ENCODE data around the gene ENO2.
"Not testable (repeated sequence)": the region's sequence is repeated elsewhere in the genome, so short reads cannot be mapped to it uniquely, and the experiment has no call there.

ENO2 gene

DNA sequence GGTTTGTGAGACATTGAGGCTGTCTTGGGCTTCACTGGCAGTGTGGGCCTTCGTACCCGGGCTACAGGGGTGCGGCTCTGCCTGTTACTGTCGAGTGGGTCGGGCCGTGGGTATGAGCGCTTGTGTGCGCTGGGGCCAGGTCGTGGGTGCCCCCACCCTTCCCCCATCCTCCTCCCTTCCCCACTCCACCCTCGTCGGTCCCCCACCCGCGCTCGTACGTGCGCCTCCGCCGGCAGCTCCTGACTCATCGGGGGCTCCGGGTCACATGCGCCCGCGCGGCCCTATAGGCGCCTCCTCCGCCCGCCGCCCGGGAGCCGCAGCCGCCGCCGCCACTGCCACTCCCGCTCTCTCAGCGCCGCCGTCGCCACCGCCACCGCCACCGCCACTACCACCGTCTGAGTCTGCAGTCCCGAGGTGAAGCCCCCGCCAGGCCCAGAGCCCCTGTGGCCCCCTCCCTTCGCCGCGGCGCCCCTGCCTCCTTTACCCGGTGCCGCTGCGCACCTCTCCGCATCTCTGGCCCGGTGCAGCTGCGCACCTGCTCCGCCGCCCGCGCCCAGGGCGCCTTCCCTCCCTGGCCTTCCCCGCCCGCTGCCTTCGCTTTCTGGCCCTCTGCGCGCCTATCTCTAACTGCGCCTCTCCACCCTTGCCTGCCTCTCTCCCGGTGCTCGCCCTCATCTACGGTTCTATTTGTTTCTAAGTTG lies at the start of gene ENO2:
Gene ENO2, plus strand, starts transcription at position 335 of the 701 bp plus-strand sequence. CDS start 1,253 bp downstream, outside the sequence.
- ATAC-seq (peak; percentile 91), DNase-seq (peak; percentile 86)

GRCh38 chr12:6865307-6865706 lies 49.1 kb upstream of the ENO2 start:
- not testable (repeated sequence) for DNase-seq, ATAC-seq

GRCh38 chr12:6866163-6866919 lies 48.0 kb upstream of the ENO2 start:
- no peak for DNase-seq
- ATAC-seq: no peak

DNA sequence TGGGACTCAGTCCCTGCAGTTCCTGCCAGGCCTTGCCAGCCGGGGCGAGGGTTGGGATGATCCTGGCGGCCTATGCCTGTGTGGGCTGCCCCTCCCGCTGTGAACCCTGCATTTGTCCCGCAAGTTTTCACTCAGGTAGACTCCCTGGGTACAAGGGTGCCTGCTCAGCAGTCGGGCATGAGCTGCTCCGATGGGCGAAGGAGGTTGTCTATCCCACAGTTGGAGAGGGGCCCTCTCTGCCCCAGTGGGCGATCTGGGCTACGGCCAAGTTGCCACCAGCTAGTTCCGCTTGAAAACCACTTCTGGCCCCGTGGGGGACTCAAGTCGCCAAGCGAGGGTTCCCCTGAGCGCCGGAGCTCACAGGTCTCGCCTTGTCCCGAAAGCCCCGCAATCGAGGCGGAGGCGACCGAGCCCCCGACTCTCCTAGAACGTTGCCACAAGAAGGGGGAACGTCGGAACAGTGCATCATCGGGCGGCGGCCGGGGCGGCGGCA lies 47.4 kb upstream of the ENO2 start:
- DNase-seq (no peak), ATAC-seq (peak; percentile 1)

DNA sequence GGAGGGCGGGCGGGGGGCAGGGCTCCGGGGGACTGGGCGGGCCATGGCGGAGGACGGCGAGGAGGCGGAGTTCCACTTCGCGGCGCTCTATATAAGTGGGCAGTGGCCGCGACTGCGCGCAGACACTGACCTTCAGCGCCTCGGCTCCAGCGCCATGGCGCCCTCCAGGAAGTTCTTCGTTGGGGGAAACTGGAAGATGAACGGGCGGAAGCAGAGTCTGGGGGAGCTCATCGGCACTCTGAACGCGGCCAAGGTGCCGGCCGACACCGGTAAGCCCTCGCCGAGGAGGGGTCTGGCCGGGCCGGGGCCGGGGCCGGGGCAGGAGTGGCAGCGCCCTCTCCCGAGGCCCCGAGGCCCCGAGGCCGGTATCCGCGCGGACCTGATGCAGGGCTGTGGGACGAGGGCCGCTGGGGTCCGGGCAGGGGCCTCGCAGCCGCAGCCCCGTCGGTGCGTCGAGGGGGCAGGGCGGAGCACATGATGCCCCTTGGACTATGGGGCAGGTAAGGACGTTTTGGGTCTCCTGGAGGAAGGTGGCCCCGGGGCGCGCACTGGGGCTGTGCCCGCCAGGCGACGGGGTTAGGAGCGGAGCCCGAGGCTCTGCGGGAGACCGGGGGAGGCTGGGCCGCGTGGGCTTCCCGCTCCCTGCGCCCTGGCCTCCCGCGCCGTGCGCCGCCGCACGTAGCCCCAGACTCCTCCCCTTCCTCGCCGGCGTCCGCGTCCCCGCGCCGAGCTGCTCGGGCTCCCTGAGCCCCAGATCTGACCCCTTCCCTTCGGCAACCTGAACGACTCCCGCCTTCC lies 46.8 kb upstream of the ENO2 start, which contains the start of gene TPI1:
Gene TPI1, plus strand, starts transcription at position 119 of the 798 bp plus-strand sequence. Its CDS starts 36 bp downstream, at position 155.
- ATAC-seq (peak; percentile 67), DNase-seq (peak; percentile 88)

DNA sequence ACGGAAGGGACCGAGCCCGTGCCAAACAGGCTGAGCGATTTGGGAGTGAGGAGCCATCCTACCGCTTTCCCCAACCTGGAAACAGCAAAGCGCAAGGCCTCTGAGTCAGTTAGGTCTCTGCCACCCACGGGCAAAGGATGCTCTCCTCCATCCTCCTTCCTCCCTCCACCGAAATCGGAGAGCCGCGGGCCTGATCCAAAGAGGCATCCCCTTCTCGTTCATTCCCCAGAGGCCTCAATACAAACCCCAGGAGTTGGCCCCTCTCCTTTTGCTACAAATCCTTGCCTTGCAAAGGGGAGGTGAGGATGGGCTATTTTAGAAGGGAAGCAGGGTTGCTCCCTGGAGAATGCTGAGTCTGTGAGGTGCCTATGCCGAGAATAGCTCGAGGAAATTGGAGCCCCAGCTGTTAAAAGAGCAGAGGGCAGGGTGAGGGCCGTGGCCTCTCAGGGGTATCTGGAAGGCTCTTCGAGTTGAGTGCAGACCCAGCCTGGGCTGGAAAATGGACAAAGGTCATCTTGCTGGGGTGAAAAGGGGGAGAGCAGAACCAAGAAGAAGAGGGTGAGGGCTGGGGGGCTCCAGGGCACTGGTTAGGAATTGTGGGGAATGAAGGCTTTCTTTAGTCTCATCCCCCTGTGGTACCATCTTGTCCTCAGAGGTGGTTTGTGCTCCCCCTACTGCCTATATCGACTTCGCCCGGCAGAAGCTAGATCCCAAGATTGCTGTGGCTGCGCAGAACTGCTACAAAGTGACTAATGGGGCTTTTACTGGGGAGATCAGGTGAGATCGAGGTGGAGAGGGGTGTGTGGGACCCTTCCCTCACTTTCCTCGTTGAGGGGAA lies 46.0 kb upstream of the ENO2 start:
- DNase-seq: no peak
- ATAC-seq: no peak

DNA sequence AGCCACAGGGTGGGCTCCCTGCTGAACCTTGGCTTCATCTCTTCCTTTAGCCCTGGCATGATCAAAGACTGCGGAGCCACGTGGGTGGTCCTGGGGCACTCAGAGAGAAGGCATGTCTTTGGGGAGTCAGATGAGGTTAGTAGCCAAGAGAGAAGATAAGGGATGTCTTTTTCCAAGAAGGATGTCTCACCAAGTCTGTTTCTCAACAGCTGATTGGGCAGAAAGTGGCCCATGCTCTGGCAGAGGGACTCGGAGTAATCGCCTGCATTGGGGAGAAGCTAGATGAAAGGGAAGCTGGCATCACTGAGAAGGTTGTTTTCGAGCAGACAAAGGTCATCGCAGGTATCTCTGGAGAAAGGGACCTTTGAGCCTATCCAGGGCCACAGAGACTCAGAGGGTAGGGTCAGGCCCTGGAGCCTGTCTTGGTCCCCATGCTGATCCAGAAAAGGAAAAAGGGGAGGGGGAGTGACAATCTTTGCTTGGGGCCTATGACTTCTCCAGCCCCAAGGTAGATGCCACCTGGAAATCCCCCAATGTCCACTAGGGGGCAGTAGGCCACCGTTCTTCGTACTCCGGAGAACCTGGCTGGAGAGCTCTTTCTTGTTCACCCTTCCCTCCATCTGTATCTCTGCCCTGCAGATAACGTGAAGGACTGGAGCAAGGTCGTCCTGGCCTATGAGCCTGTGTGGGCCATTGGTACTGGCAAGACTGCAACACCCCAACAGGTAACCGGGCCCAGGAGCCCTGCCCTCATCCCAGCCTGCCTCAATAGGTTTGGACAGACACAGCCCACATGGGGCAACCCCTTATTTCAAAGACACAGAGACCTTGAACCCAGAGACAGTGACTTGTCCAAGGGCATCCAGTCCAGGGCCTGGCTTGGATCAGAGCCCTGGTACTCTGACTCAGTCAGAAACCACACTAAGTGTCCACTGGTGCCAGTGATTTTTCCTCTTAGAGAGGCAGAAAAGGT lies 45.0 kb upstream of the ENO2 start:
- ATAC-seq (no peak), DNase-seq (peak; percentile 85)

DNA sequence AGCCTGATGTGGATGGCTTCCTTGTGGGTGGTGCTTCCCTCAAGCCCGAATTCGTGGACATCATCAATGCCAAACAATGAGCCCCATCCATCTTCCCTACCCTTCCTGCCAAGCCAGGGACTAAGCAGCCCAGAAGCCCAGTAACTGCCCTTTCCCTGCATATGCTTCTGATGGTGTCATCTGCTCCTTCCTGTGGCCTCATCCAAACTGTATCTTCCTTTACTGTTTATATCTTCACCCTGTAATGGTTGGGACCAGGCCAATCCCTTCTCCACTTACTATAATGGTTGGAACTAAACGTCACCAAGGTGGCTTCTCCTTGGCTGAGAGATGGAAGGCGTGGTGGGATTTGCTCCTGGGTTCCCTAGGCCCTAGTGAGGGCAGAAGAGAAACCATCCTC lies 44.1 kb upstream of the ENO2 start:
- DNase-seq, ATAC-seq: not testable (repeated sequence)

DNA sequence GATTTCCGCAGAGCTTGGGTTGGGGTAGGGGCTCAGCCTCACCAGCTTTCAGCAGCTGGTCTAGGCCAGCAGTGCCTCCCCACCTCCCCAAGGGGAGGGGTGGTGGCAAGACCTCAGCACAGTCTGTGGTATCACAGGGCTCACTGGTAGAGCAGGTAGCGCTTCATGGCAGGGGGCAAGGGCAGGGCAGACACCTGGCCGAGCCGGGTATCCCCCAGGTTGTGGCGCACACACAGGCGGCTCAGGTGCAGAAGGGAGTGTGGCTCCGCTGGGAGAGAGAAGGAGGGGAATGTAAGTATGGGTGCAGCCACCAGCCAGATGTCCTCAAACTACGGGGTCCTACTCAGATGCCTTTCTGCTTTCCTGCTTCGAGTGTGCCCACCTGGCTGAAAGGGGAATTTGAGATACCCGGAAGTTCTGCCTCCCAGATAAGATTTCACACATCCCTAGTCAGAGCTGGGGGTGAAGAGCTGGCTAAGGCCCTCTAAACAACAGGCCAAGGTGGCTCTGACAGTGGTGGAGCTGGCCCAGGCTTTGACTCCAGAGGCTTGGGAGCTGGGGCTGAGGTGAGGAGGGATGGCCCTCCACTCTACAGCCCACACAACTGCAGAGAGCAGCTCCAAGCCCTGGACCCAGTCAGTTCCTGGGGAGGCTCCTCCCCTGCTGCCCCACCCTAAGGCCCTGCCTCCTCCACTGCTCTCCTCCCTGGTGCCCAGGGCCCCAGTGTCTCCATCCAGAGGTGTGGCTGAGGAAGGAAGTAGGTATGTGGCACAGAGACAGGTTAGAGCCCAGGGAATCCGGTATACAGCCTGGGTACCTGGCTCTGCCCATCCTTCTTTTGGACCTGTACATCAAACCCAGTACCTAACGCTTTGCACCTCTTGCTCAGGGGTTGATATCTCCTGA lies 43.1 kb upstream of the ENO2 start:
- ATAC-seq: peak; percentile 12
- DNase-seq: peak; percentile 63

DNA sequence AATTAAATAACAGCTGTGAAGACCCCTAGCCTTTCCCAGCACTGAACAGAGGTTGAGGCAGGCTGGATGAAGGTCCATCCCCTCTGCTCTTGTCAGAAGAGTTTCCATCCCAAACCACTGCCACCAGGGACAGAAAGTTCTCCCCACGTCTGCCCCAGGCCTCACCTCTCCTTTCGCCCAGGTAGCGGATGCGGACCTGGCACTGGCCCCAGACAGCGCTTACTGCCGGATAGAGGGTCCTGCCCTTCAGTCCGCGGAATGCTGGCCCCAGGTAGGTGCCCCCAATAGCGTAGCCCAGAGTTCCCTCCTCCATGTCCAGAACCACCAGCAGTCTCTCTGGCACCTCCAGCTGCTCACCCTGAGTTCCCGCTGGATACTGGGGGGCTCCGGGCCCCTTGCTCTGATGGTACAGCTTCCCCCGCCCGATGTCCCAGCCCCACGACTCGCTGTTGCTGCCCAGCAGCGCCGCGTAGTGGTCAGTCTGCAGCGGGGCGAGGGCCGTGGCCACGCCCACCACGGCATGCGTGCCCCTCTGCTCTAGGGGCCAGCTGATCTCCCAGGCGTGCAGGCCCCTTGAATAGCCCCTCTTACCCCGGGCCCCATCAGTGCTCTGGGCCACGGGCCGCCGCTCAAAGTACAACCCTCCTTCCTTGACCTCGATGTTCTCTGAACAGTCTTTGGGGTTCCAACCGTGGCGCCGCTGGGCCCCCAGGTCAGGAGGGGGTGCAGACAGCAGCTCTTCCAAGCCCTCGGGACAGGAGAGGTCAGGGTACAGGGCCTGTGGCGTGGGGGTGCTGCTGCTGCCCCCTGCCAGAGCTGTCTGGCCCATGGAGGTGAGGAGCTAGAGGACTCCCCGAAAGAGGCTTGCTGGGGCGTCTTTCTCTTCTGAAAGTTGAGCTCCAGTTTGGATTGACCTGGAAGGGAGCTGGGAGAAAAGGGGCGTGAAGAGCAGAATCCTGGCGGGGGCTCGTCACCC lies 42.0 kb upstream of the ENO2 start:
- DNase-seq (peak; percentile 92), ATAC-seq (peak; percentile 42)

- peak; percentile 83 for ATAC-seq
Measured at GRCh38 chr12:6873094-6874014, 41.0 kb upstream of the ENO2 start, which contains the start of gene SPSB2. SPSB2 (minus strand) TSS chr12:6873303; CDS start chr12:6872901, 402 bp downstream.

DNA sequence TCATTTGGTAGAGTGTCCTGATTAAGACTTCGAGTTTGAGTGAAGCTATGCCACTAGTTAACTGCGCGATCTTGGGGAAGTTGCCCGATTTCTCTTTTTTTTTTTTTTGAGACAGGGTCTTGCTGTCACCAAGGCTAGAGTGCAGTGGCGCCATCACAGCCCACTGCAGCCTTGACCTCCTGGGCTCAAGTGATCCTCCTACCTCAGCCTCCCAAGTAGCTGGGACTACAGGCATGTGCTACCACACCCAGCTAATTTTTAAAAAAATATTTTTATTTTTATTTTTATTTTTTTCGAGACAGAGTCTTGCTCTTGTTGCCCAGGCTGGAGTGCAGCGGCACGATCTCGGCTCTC lies 40.4 kb upstream of the ENO2 start:
- not testable (repeated sequence) for ATAC-seq, DNase-seq

More at GRCh38 chr12:6873094-6874014, 41.0 kb upstream of the ENO2 start, which contains the start of gene SPSB2:
- DNase-seq: peak; percentile 100

- ATAC-seq, DNase-seq: not testable (repeated sequence)
Measured at GRCh38 chr12:6879824-6880223, 34.6 kb upstream of the ENO2 start.

DNA sequence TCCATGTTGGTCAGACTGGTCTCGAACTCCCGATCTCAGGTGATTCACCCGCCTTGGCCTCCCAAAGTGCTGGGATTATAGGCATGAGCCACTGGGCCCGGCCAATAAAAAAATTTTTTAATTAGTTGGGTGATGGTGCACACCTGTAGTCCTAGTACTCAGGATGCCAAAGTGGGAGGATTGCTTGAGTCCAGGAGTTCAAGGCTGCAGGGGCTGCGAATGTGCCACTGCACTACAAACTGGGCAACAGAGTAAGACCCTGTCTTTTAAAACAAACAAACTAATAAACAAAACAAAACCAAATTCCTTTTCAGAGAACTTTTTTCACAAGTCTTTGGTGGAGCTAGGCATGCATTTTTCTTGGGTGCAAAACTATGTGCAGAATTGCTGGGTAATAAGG lies 31.1 kb upstream of the ENO2 start:
- no peak for ATAC-seq

DNA sequence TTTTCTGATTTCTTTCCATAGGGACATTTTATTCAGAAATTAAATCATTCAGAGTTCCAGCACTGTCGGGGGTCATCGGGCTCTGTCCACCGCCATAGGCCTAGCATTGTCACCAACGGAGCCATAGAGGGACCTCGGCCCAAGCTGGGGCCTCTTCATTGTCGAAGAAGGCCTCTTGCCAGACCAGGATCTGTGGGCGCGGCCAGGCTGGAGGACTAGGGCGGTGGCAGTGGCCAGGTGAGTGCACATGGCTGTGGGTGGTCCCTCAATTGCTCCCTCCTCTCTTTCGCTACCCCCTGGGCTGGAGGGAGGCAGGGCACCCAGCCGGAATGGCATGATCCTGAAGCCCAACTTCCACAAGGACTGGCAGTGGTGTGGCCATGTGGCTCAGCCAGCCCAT lies 30.7 kb upstream of the ENO2 start:
- ATAC-seq (no peak), DNase-seq (no peak)

More for the DNA sequence above, 31.1 kb upstream of the ENO2 start:
- no peak for DNase-seq

GRCh38 chr12:6884539-6884938 lies 29.8 kb upstream of the ENO2 start:
- DNase-seq: no peak
- no peak for ATAC-seq
